Hepatocyte (in vitro differentiated cells): ENCODE results near the gene MAPKAP1. TPM values are rescaled to one million over a fixed set of nuclear protein-coding genes. Genes with fewer than 3 reads are reported as not detected.

Experiments
- DNase-seq: peaks from one replicate; pipeline ENCODE4 v3.0.0-alpha.2; 2016; ENCODE audit warnings: low spot score
- H2AFZ ChIP-seq: fragments of 200-600 bp; sonication (generic); 2 replicates; pipeline ENCODE4 v1.6.0; 2016; ENCODE audit warnings: antibody characterized with exemption, mild to moderate bottlenecking
- H3K27ac ChIP-seq: fragments of 200-600 bp; sonication (generic); 2 replicates; pipeline ENCODE4 v1.5.1; 2016; ENCODE audit warnings: mild to moderate bottlenecking
- H3K27me3 ChIP-seq: fragments of 200-600 bp; sonication (generic); 2 replicates; pipeline ENCODE4 v1.6.1; 2016
- H3K36me3 ChIP-seq: fragments of 200-600 bp; sonication (generic); replicated peaks from 2 replicates; pipeline ENCODE4 v1.5.1; 2016; ENCODE audit warnings: low read depth; ENCODE audit not compliant: insufficient read depth
- H3K4me1 ChIP-seq: fragments of 200-600 bp; sonication (generic); 2 replicates; pipeline ENCODE4 v1.5.1; 2016; ENCODE audit warnings: mild to moderate bottlenecking, moderate library complexity; ENCODE audit not compliant: insufficient read depth
- H3K4me2 ChIP-seq: fragments of 200-600 bp; sonication (generic); 2 replicates; pipeline ENCODE4 v1.6.0; 2016
- H3K4me3 ChIP-seq: fragments of 200-600 bp; sonication (generic); 2 replicates; pipeline ENCODE4 v1.5.1; 2016; ENCODE audit warnings: mild to moderate bottlenecking
- H3K79me2 ChIP-seq: fragments of 200-600 bp; sonication (generic); 2 replicates; pipeline ENCODE4 v1.6.0; 2017; ENCODE audit warnings: mild to moderate bottlenecking
- H3K9me2 ChIP-seq: fragments of 200-600 bp; sonication (generic); replicated peaks from 2 replicates; pipeline ENCODE4 v1.6.0; 2017; ENCODE audit warnings: mild to moderate bottlenecking; ENCODE audit not compliant: insufficient read depth
- H3K9me3 ChIP-seq: fragments of 200-600 bp; sonication (generic); 2 replicates; pipeline ENCODE4 v1.5.1; 2016; ENCODE audit warnings: low read depth, mild to moderate bottlenecking
- H4K20me1 ChIP-seq: fragments of 200-600 bp; sonication (generic); 2 replicates; pipeline ENCODE4 v1.6.0; 2016; ENCODE audit warnings: mild to moderate bottlenecking; ENCODE audit not compliant: insufficient read depth, poor library complexity, severe bottlenecking
- EZH2 ChIP-seq: fragments of 200-600 bp; sonication (generic); IDR thresholded peaks from 2 replicates; pipeline ENCODE4 v1.6.1; 2016; ENCODE audit warnings: antibody characterized with exemption, mild to moderate bottlenecking, borderline replicate concordance
- EZH2phosphoT487 ChIP-seq: fragments of 200-600 bp; sonication (generic); IDR thresholded peaks from one replicate; pipeline ENCODE4 v1.6.1; 2018; ENCODE audit warnings: antibody characterized with exemption, mild to moderate bottlenecking, low read depth, moderate library complexity; ENCODE audit not compliant: unreplicated experiment, severe bottlenecking
- WGBS: methylation state at CpG from one replicate; pipeline ENCODE4 v1.1.6; 2016; ENCODE audit warnings: low lambda C conversion rate; ENCODE audit errors: missing lambda C conversion rate; 5-methylcytosine and 5-hydroxymethylcytosine counted together
- polyA plus RNA-seq: library from polyadenylated mRNA; unstranded; fragments of >200 nt; fragmentation: Nextera tagmentation; extraction: Ambion mirVana; gene quantifications from 2 replicates; pipeline ENCODE4 v1.2.1, GENCODE V29; 2016
- total RNA-seq: library from RNA; depleted of rRNA; stranded (reverse); fragments of >200 nt; gene quantifications from 2 replicates; pipeline ENCODE4 v1.2.3, GENCODE V29; 2014
- TF ChIP-seq, protein P1 (sequence below): fragments of 200-600 bp; sonication (generic); IDR thresholded peaks from 2 replicates; pipeline ENCODE4 v1.5.1; 2016; ENCODE audit warnings: antibody characterized with exemption, mild to moderate bottlenecking; ENCODE audit not compliant: poor library complexity

MAPKAP1 gene
- total and polyA plus RNA-seq, 2 experiments from 2014 or later: 74.5 to 79.4 TPM

- no peaks in the 10 kb centered on the region for H4K20me1 ChIP-seq
- H3K9me2 ChIP-seq: no peaks in the 10 kb centered on the region
- H3K4me1 ChIP-seq: no peaks in the 10 kb centered on the region
- no peaks in the 10 kb centered on the region for H3K36me3 ChIP-seq
- H3K27ac ChIP-seq: no peak overlapping the region
- 86% methylated on average over 2 of the region's 2 CpGs for WGBS
- no peaks in the 10 kb centered on the region for H3K27me3 ChIP-seq
- H3K4me3 ChIP-seq: no peak overlapping the region
- no peak for TF ChIP-seq EZH2
- TF ChIP-seq, protein P1, sequence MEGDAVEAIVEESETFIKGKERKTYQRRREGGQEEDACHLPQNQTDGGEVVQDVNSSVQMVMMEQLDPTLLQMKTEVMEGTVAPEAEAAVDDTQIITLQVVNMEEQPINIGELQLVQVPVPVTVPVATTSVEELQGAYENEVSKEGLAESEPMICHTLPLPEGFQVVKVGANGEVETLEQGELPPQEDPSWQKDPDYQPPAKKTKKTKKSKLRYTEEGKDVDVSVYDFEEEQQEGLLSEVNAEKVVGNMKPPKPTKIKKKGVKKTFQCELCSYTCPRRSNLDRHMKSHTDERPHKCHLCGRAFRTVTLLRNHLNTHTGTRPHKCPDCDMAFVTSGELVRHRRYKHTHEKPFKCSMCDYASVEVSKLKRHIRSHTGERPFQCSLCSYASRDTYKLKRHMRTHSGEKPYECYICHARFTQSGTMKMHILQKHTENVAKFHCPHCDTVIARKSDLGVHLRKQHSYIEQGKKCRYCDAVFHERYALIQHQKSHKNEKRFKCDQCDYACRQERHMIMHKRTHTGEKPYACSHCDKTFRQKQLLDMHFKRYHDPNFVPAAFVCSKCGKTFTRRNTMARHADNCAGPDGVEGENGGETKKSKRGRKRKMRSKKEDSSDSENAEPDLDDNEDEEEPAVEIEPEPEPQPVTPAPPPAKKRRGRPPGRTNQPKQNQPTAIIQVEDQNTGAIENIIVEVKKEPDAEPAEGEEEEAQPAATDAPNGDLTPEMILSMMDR: no peak
- no peak for TF ChIP-seq EZH2phosphoT487
- H2AFZ ChIP-seq: no peak overlapping the region
- peaks cover 15% of the 10 kb centered on the region for H3K79me2 ChIP-seq
- no peak overlapping the region for H3K4me2 ChIP-seq
- no peak for DNase-seq
- no peaks in the 10 kb centered on the region for H3K9me3 ChIP-seq
These were observed 47.7 kb downstream of the MAPKAP1 start for GRCh38 chr9:125659201-125659840.

DNA sequence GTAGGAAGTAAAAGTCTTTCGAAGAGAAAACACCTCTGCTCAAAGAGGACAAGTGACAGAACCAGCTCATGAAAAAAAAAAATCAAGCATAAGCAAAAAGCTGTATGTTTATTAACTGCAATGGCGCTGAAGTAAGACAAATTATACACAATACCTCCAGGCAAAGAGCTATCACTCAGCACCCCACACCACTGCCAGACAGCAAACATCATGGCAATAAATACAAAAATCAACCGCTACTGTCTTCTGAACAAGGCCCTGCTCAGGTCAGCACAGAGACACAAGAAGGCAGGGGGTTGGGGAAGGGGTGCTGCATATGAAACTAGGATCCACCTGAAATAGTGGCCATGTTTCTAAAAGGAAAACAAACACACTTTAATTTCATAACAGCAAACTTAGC lies 50.4 kb downstream of the MAPKAP1 start:
- Histone ChIP-seq H3K4me2 (no peak overlapping the region), H4K20me1 (no peaks in the 10 kb centered on the region), H3K4me3 (no peak overlapping the region), H3K36me3 (no peaks in the 10 kb centered on the region), H2AFZ (no peak overlapping the region), H3K4me1 (no peaks in the 10 kb centered on the region), H3K79me2 (peaks cover 22% of the 10 kb centered on the region), H3K9me2 (no peaks in the 10 kb centered on the region), H3K27ac (no peak overlapping the region), H3K27me3 (no peaks in the 10 kb centered on the region), H3K9me3 (no peaks in the 10 kb centered on the region)
- no peak for DNase-seq
- TF ChIP-seq, protein P1: no peak
- TF ChIP-seq EZH2phosphoT487: no peak
- no peak for TF ChIP-seq EZH2
- 77% methylated on average over 3 of the region's 3 CpGs for WGBS

DNA sequence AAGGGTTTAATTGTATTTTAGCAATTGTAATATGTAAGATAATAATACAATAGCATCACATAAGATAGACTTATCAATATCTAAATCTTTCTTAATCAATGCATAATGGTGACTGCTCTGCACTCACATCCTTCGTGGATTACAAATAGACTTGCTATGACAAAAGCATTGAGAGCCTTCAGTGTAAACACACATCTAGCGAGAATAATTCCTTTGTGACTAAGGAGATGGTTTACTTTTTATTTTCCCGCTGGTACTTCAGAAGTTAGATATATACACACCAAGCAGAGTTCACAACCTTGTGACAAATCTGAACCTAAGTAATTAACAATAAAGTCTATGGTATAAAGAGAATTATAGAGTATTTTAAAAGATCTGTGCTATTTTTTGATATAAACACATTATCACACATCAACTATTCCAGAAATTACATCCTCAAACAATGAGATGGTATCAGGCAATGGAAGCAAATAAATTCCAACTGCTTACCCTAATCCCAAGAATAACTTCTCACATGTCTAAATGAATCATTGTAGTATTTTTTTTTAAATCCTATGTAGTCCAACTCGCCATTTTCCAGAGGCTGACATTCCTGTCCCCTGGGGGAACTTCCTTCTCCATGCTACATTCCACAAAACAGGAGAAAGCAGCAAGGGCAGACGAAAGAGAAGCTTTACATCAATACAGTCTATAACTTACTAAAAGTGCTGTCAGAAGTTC lies 51.2 kb downstream of the MAPKAP1 start:
- H3K79me2 ChIP-seq: peaks cover 24% of the 10 kb centered on the region
- no peak overlapping the region for H3K4me2 ChIP-seq

More for the DNA sequence above, 51.2 kb downstream of the MAPKAP1 start:
- H3K4me1 ChIP-seq: no peaks in the 10 kb centered on the region
- H4K20me1 ChIP-seq: no peaks in the 10 kb centered on the region
- H3K27me3 ChIP-seq: no peaks in the 10 kb centered on the region
- H3K9me2 ChIP-seq: no peaks in the 10 kb centered on the region
- 73% methylated on average over 5 of the region's 5 CpGs for WGBS
- H3K36me3 ChIP-seq: no peaks in the 10 kb centered on the region
- no peak overlapping the region for H3K27ac ChIP-seq
- TF ChIP-seq, protein P1: no peak
- no peak for TF ChIP-seq EZH2phosphoT487
- no peak for TF ChIP-seq EZH2
- no peaks in the 10 kb centered on the region for H3K9me3 ChIP-seq
- H2AFZ ChIP-seq: no peak overlapping the region
- no peak overlapping the region for H3K4me3 ChIP-seq
- no peak for DNase-seq
